Activated CD8-positive, alpha-beta memory T cell treated with anti-CD3 and anti-CD28 coated beads for 1 hour (primary cell): Measurements from ENCODE around the gene FANK1.
A peak's percentile ranks its signal among the peaks of the same experiment; 100 is the strongest.

Source experiments
- DNase-seq, 2 donors: peaks; one replicate each; pipeline ENCODE4 v3.0.0-alpha.2; 2020; ENCODE audit warnings: low read depth in 1 of 2; ENCODE audit errors: extremely low read depth in 1 of 2

FANK1 gene, protein sequence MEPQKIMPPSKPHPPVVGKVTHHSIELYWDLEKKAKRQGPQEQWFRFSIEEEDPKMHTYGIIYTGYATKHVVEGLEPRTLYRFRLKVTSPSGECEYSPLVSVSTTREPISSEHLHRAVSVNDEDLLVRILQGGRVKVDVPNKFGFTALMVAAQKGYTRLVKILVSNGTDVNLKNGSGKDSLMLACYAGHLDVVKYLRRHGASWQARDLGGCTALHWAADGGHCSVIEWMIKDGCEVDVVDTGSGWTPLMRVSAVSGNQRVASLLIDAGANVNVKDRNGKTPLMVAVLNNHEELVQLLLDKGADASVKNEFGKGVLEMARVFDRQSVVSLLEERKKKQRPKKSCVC

DNA sequence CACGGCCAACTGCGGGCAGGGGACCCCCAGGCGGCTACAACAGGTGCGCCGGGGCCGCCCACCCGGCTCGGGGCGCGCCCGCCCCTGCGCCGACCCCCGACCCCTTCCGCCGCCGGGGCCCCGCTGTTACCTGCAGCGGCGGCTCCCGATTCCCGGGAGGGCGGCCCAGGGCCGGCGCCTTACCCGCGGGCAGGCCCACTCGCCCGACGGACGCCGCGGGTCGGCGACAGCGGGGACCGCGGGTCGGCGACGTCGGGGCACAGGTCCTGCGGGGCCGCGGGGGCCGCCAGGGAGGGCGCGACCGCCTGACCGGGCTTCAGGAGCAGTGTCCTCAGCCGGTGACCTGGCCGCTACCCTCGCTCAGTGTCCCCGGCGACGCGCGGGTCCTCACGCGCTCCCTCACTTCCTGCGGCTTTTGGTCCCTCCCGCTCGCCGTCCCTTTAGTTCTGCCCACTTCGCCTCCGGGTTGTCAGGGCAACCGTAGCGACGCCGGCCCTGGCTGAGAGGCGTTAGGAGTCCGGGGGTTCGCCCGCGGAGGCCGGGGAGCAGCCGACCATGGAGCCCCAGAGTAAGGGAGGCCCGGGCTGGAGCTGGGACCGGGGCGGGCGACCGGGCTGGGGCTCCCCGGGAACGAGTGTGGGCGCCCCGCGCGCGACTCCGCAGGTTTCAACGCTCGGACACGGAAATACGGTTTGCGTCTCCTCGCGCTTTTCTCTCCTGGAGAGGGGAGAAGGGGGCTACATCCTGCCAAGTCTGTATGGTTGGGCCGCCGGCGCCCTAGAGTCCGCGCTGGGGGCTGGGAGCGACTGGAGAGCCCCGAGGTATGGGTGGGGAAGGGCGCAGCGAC lies at the start of gene FANK1:
TSS of gene FANK1 (plus strand) at position 477 of the 847 bp plus-strand sequence. CDS start at position 556, 79 bp downstream.
- DNase-seq: peak; percentile 38 to 66

GRCh38 chr10:125846894-125847293 lies 49.5 kb upstream of the FANK1 start:
- no peak for DNase-seq

- DNase-seq: no peak
Measured at GRCh38 chr10:125848371-125848770, 48.0 kb upstream of the FANK1 start.

GRCh38 chr10:125848857-125849256 lies 47.5 kb upstream of the FANK1 start:
- no peak for DNase-seq

- no peak for DNase-seq
Measured at GRCh38 chr10:125849448-125849847, 46.9 kb upstream of the FANK1 start.

DNA sequence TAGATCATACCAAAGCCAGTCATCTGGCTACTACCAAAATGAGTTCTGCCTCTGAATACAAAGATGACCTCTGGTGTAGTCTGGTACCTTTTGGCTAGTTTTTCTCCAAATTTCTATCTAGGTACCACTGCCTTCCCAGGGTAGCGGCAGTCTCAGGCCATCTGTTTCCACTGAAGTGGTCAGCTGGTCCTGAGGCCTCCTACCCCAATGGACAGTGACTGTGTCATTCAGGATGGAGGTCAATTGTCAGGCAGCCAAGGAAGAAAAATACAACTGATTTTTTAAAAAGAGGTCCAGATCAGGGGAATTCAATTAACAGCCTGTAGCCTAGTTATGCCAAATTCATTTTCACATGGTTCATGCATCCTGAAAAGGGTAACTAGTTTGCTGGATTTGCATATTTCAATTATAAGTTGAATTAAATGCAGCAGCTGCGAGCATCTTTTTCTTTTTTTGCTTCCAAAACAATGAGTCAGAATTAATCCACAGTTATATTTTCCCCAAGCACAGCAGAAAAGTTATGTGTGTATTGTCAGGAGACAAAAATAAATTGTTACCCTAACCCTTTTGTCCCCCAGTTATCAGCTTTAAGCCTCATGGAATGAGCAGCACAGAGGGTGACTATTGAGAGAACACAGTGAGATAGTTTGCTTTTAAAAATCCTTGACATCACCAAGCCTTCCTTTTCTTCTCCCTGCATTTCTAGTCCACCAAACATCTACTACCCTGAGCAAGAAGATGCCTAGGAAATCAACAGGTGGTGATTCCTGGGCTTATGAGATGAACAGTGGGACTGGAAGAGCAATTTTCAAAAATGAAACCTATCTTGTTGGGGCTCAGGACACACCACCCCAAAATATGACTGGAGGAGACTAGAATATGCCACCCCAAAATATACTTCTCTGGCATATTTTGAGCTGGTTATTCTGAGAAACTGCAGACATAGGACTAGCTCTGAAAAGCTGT lies 45.3 kb upstream of the FANK1 start:
- no peak for DNase-seq

- no peak for DNase-seq
Measured at GRCh38 chr10:125852487-125852886, 43.9 kb upstream of the FANK1 start.

DNA sequence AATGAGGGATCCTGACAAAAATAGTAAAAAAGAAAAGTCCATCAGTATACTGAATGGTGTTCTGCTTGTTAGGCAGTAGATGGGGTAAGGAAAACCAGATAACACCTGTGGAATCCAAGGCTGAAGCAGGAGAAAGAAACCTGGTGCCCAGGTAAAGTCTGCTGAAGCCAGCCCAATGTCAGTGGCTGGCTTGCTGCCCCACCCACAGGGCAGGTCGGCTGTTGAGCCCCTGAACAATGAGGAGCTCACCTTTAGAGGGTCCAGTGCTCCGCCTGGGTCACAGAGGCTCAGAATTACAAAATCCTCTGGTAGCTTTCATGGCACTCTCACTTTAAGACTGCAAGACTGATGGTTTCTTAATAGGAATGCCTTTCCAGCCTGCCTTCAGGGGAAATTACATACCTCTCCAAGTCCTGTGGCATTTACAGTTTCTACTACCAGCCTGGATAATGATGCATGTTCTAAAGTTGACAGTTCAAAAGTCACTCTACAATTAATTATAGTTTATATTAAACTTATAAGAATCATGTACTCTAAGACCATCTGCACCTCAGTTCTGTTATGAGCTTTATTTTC lies 39.1 kb upstream of the FANK1 start:
- no peak for DNase-seq

DNA sequence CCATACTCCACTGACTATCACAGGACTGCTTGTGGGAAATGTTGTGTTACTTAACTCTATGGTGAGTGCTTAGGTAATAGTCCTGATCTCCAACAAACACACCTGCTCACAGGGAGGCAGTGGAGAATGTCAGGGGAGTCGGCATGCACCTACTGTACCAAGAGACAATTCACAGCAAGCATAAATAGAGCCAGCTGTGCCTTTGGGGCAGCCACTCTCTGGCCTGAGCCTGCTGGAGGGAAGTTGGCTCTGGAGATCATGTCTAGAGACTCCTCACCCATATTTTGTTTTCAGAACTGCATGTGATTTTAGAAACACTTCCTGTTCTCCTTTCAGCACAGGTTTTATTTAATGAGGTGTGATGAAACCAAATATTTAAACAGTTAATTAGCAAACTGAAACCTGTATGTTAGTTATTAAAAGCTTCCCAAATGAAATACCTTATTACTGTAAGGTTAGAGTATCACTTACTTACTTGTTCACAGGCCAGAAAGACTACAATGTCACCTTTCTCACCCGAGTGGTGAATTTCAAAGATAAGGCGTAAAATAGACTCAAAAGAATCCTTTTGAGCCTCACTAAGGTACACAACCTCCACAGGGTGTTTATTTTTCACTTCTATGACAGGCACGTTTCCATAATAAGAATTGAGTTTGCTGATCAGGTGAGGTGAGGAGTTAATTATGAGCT lies 37.1 kb upstream of the FANK1 start:
- DNase-seq: no peak

- no peak for DNase-seq
Measured at GRCh38 chr10:125865120-125865519, 31.2 kb upstream of the FANK1 start.

DNA sequence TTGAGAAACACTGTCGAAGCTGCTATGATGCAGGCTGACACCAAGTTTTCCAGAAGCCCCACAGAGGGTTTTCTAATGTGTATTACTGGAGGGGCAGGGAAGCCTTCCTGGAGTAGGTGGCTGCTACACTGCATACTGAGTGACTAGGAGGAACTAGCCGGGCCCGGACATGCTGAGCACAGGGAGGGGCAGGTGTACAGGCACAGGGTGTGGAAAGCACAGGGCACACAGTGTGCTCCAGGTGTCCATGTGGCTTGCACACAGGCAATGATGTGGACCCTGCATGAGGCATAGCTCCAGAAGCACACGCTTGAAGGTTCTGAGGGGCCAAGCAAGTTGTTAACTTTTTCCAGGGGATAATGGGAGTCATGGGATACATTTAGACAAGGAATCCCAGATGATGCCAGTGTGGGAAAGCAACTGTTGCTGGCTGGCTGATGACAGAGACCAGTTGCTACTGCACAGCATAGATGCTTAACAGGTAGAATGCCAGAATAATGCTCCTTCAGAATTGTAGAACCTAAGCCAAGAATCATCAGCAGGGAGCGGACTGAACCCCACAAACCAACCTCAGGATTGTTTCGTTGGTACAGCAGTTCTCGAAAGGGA lies 29.8 kb upstream of the FANK1 start:
- DNase-seq: no peak

GRCh38 chr10:125868372-125868975 lies 27.9 kb upstream of the FANK1 start:
- DNase-seq: no peak

DNA sequence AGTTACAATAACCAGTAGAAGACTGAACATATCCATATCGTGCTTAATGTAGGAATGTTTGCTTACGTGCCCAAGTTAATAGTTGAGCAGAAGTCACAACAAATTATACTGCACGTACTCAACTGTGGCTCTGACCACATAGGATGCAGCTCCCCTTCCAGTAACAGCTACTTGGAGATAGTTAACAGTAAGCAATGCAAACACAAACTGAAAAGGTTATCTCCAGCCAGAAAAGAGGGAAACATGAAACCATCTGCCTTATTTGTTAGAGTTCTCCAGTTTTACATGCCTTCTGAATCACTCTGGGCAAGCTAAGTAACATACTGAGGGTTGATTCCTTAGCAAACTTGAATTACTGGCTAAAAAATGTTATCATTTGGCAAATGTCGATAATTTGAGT lies 25.0 kb upstream of the FANK1 start:
- DNase-seq: no peak

- DNase-seq: no peak
Measured at GRCh38 chr10:125878957-125879835, 17.2 kb upstream of the FANK1 start.

- DNase-seq: no peak
Measured at GRCh38 chr10:125880719-125881118, 15.6 kb upstream of the FANK1 start.

- DNase-seq: no peak
Measured at GRCh38 chr10:125881192-125881591, 15.2 kb upstream of the FANK1 start, which contains the start of gene DHX32. DHX32 (minus strand) TSS chr10:125881292; CDS start chr10:125880824, 468 bp downstream.

GRCh38 chr10:125882596-125882995 lies 13.8 kb upstream of the FANK1 start:
- DNase-seq: no peak

- no peak for DNase-seq
Measured at GRCh38 chr10:125883211-125883610, 13.2 kb upstream of the FANK1 start.
